Prostate gland (tissue), 2 donors: ENCODE data around the gene PLCB1.

Experiments used
- POLR2A ChIP-seq: fragments of 450-650 bp; IDR thresholded peaks from one replicate; pipeline ENCODE4 v1.6.1; 2016; ENCODE audit warnings: antibody characterized with exemption, mild to moderate bottlenecking
- POLR2AphosphoS5 ChIP-seq: sonication (generic); formaldehyde crosslinking; IDR thresholded peaks from one replicate; pipeline ENCODE4 v1.6.1; 2017; ENCODE audit warnings: antibody characterized with exemption
- TF ChIP-seq, protein P1 (sequence below), 4 experiments: fragments of 200-600 bp in 2 of 4; fragments of 450-650 bp in 2 of 4; sonication (generic) in 2 of 4; IDR thresholded peaks; 1 replicate in 3 of 4; 2 replicates in 1 of 4; pipeline ENCODE4 v1.5.1; 2016 to 2019; ENCODE audit warnings: antibody characterized with exemption in 4 of 4, mild to moderate bottlenecking in 2 of 4, moderate library complexity in 2 of 4

DNA sequence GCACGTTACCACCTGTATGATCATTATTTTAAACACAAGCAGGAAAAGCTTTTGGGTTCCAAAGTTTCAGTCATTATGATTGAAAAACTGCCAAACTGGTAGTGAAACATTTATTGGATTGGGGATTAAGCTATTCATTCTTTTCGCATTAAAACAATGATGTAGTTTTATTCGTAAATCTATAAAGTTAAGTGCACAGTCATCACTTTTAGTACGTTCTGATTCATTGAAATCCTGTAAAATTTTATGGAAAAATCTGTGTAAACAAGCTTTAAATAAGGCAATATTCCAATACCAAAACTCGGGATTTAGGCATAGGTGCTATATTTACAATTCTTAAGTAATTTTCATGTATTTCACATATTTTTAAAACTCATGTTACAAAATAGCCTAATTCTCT, 379.9 kb downstream of the PLCB1 start:
- TF ChIP-seq, protein P1, sequence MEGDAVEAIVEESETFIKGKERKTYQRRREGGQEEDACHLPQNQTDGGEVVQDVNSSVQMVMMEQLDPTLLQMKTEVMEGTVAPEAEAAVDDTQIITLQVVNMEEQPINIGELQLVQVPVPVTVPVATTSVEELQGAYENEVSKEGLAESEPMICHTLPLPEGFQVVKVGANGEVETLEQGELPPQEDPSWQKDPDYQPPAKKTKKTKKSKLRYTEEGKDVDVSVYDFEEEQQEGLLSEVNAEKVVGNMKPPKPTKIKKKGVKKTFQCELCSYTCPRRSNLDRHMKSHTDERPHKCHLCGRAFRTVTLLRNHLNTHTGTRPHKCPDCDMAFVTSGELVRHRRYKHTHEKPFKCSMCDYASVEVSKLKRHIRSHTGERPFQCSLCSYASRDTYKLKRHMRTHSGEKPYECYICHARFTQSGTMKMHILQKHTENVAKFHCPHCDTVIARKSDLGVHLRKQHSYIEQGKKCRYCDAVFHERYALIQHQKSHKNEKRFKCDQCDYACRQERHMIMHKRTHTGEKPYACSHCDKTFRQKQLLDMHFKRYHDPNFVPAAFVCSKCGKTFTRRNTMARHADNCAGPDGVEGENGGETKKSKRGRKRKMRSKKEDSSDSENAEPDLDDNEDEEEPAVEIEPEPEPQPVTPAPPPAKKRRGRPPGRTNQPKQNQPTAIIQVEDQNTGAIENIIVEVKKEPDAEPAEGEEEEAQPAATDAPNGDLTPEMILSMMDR (IDR thresholded peaks at IDR 0.05) = no peak
- TF ChIP-seq POLR2A (no peak), POLR2AphosphoS5 (no peak)
